Lung (tissue), 12 donors: ENCODE results near the gene MMP24. TPM values are rescaled to one million over a fixed set of nuclear protein-coding genes. Genes with fewer than 3 reads are reported as not detected.
A peak's percentile ranks its signal among the peaks of the same experiment; 100 is the strongest.

Experiments used
- ATAC-seq: fragments of 200-7000 bp; cut with Tn5 transposase; one replicate; pipeline ENCODE4 v1.9.1; 2020; ENCODE audit warnings: moderate number of reproducible peaks; ENCODE audit not compliant: insufficient read depth, low FRiP score
- DNase-seq, 3 donors: peaks; one replicate each; pipeline ENCODE4 v3.0.0-alpha.2; 2013 to 2017
- H3K27ac ChIP-seq, 2 donors: one replicate each; pipeline ENCODE4 v1.5.1; 2013; ENCODE audit warnings: mild to moderate bottlenecking in 2 of 2, moderate library complexity in 2 of 2, control low read depth in 1 of 2, inconsistent platforms in 1 of 2, low read depth in 1 of 2, low read length in 1 of 2
- H3K27me3 ChIP-seq, 3 donors: one replicate each; pipeline ENCODE4 v1.5.1; 2013; ENCODE audit warnings: low read length in 2 of 3; ENCODE audit not compliant: control insufficient read depth in 3 of 3, insufficient read depth in 3 of 3
- H3K36me3 ChIP-seq, 4 donors: one replicate each; pipeline ENCODE4 v1.5.1; 2013; ENCODE audit warnings: low read length in 4 of 4, mild to moderate bottlenecking in 1 of 4, moderate library complexity in 1 of 4; ENCODE audit not compliant: control insufficient read depth in 4 of 4, insufficient read depth in 4 of 4
- H3K4me1 ChIP-seq, 5 donors: one replicate each; pipeline ENCODE4 v1.5.1; 2013; ENCODE audit warnings: low read length in 5 of 5, mild to moderate bottlenecking in 2 of 5, moderate library complexity in 1 of 5; ENCODE audit not compliant: control insufficient read depth in 5 of 5, insufficient read depth in 5 of 5
- H3K4me3 ChIP-seq: one replicate; pipeline ENCODE4 v1.5.1; 2013; ENCODE audit warnings: mild to moderate bottlenecking, control low read depth, moderate library complexity
- H3K9ac ChIP-seq, 2 donors: one replicate each; pipeline ENCODE4 v1.5.1; 2013; ENCODE audit warnings: low read length in 2 of 2, control low read depth in 1 of 2; ENCODE audit not compliant: insufficient read depth in 1 of 2
- H3K9me3 ChIP-seq, 4 donors: one replicate each; pipeline ENCODE4 v1.5.1; 2013; ENCODE audit warnings: low read length in 3 of 4, mild to moderate bottlenecking in 1 of 4, moderate library complexity in 1 of 4; ENCODE audit not compliant: control insufficient read depth in 4 of 4, insufficient read depth in 3 of 4
- CTCF ChIP-seq: IDR thresholded peaks from 2 replicates; pipeline ENCODE4 v1.5.1; 2012; ENCODE audit warnings: mild to moderate bottlenecking; ENCODE audit errors: control extremely low read depth, extremely low read depth
- WGBS, 2 donors: extraction: QIAGEN DNeasy Blood & Tissue Kit; methylation state at CpG; one replicate each; pipeline ENCODE4 v1.1.7; 2013; 5-methylcytosine and 5-hydroxymethylcytosine counted together
- polyA plus RNA-seq, 2 donors: library from polyadenylated mRNA; stranded (reverse); fragments of 200-250 nt; gene quantifications; one replicate each; pipeline ENCODE4 v1.2.1, GENCODE V29; 2013
- total RNA-seq, 2 donors: library from RNA; depleted of rRNA in 1 of 2; stranded (reverse); fragments of >200 nt in 1 of 2; gene quantifications; one replicate each; pipeline ENCODE4 v1.2.1, GENCODE V29; 2014 to 2021
- donor health status: control.
- donor health status: control.
- donor health status: Bipolar disorder and iron deficiency.
- donor health status: healthy.
- donor health status: DM: yes; HTN: yes; CAD: no.

Gene MMP24
- total and polyA plus RNA-seq, 4 donors = 2.3 to 10.1 (median 6.7) TPM

GRCh38 chr20:35243986-35244385 is 17.5 kb downstream of the MMP24 start:
- H3K36me3 ChIP-seq = no peaks in the 10 kb centered on the region
- no peaks in the 10 kb centered on the region for H3K9me3 ChIP-seq
- no peak overlapping the region for H3K27ac ChIP-seq
- H3K27me3 ChIP-seq = no peaks in the 10 kb centered on the region
- no peak for DNase-seq
- ATAC-seq = no peak
- no peak for TF ChIP-seq CTCF
- H3K9ac ChIP-seq = no peak overlapping the region
- H3K4me3 ChIP-seq = no peak overlapping the region
- H3K4me1 ChIP-seq = peaks cover 0 to 2% (median 0%) of the 10 kb centered on the region in 5 donors
- 72 to 80% methylated on average over 2 of the region's 2 CpGs for WGBS, 2 donors

- Histone ChIP-seq H3K36me3 (no peaks in the 10 kb centered on the region), H3K4me1 (peaks cover 0 to 2% (median 0%) of the 10 kb centered on the region in 5 donors), H3K27me3 (no peaks in the 10 kb centered on the region), H3K9ac (no peak overlapping the region), H3K27ac (no peak overlapping the region), H3K9me3 (no peaks in the 10 kb centered on the region), H3K4me3 (no peak overlapping the region)
- ATAC-seq (no peak), DNase-seq (no peak)
- 93 to 95% methylated on average over 12 of the region's 12 CpGs for WGBS, 2 donors
- TF ChIP-seq CTCF = no peak
These were observed 20.2 kb downstream of the MMP24 start for GRCh38 chr20:35246723-35247122.

- Histone ChIP-seq H3K27me3 (no peaks in the 10 kb centered on the region), H3K27ac (no peak overlapping the region), H3K36me3 (no peaks in the 10 kb centered on the region), H3K9me3 (no peaks in the 10 kb centered on the region), H3K4me3 (no peak overlapping the region), H3K9ac (peak overlapping the region in 1 of 2 donors; percentile 5), H3K4me1 (peaks cover 0 to 2% (median 0%) of the 10 kb centered on the region in 5 donors)
- DNase-seq (no peak), ATAC-seq (no peak)
- 83 to 87% methylated on average over 9 of the region's 9 CpGs for WGBS, 2 donors
- TF ChIP-seq CTCF = no peak
These were observed 22.4 kb downstream of the MMP24 start for GRCh38 chr20:35248641-35249475.
